T-helper 1 cell treated with Interleukin-12 subunit alpha and Interleukin-12 subunit beta and Interleukin-4 antibody, amounts not matched to agents 30 μg/mL and 1 μg/mL, for 36 hours (primary cell): ENCODE data around the gene PLPP6.
"Not testable (repeated sequence)": the region's sequence is repeated elsewhere in the genome, so short reads cannot be mapped to it uniquely, and the experiment has no call there.

Source experiments
- H3K27ac Mint-ChIP-seq: one replicate; pipeline ENCODE4 v1.8.0; 2021; ENCODE audit warnings: mild to moderate bottlenecking, mixed read lengths
- H3K27me3 Mint-ChIP-seq: one replicate; pipeline ENCODE4 v1.8.0; 2021; ENCODE audit warnings: low read depth, mixed read lengths
- H3K36me3 Mint-ChIP-seq: one replicate; pipeline ENCODE4 v1.8.0; 2021; ENCODE audit warnings: low read depth, mixed read lengths
- H3K4me1 Mint-ChIP-seq: one replicate; pipeline ENCODE4 v1.8.0; 2021; ENCODE audit warnings: low read depth, mixed read lengths
- H3K4me3 Mint-ChIP-seq: one replicate; pipeline ENCODE4 v1.8.0; 2021; ENCODE audit warnings: mild to moderate bottlenecking, moderate library complexity, mixed read lengths
- H3K9me3 Mint-ChIP-seq: one replicate; pipeline ENCODE4 v1.8.0; 2021; ENCODE audit warnings: mixed read lengths

The PLPP6 gene

DNA sequence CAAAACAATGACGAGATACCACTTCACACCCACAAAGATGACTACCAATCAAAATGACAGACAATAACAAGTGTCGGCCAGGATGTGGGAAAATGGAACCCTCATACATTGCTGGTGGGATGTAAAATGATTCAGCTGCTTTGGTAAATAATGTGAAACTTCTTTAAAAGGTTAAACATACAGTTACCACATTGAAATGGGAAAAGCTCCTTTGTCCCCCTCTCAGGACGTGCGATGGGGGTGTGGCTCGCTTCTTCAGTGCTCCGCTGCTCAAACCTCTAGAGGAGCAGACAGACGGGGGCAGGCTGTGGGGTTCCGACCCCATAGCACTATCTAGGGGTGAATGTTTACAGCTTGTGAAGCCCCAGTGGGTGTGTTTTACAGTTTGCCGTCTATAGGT, 8.0 kb upstream of the PLPP6 start:
- H3K27me3 Mint-ChIP-seq, result peaks cover 15% of the 10 kb centered on the region
- no peak overlapping the region for H3K27ac Mint-ChIP-seq
- H3K4me1 Mint-ChIP-seq, result peaks cover 5% of the 10 kb centered on the region
- H3K9me3 Mint-ChIP-seq, result no peaks in the 10 kb centered on the region
- H3K36me3 Mint-ChIP-seq, result no peaks in the 10 kb centered on the region
- H3K4me3 Mint-ChIP-seq, result no peak overlapping the region

DNA sequence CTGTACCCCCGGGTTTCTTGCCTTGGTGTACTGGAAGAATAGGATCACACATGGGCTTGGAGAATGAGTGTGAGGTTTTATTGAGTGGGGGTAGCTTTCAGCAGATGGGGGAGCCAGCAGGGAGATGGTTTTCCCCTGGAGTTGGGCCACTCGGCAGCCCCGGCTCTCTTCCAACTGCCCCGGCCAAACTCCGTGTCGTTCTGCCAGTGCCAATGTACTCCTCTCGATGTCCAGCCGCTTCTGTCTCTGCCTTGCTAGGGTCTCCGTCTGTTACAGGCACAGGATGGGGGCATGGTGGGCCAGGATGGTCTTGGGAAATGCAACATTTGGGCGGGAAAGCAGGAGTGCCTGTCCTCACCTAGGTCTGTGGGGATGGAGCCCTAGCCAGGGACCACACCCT, 7.6 kb upstream of the PLPP6 start:
- H3K27me3 Mint-ChIP-seq, result peaks cover 19% of the 10 kb centered on the region
- no peaks in the 10 kb centered on the region for H3K36me3 Mint-ChIP-seq
- H3K4me1 Mint-ChIP-seq, result peaks cover 5% of the 10 kb centered on the region

DNA sequence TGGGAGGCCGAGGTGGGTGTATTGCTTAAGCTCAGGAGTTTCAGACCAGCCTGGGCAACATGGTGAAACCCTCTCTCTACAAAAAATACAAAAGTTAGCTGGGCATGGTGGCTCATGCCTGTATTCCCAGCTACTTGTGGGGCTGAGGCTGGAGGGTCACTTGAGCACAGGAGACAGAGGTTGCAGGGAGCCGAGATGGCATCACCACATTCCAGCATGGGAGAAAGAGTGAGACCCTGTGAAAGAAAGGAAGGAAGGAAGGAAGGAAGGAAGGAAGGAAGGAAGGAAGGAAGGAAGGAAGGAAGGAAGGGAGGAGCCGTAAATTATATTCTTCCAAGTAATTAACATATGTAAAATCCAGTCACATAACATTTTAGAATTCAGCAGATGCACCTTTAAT, 5.9 kb upstream of the PLPP6 start:
- H3K36me3 Mint-ChIP-seq, H3K9me3 Mint-ChIP-seq, H3K27ac Mint-ChIP-seq, H3K4me3 Mint-ChIP-seq, H3K4me1 Mint-ChIP-seq: not testable (repeated sequence)
- peaks cover 11% of the 10 kb centered on the region for H3K27me3 Mint-ChIP-seq

More for the DNA sequence above, 7.6 kb upstream of the PLPP6 start:
- Mint-ChIP-seq H3K4me3 (no peak overlapping the region), H3K9me3 (no peaks in the 10 kb centered on the region), H3K27ac (no peak overlapping the region)

DNA sequence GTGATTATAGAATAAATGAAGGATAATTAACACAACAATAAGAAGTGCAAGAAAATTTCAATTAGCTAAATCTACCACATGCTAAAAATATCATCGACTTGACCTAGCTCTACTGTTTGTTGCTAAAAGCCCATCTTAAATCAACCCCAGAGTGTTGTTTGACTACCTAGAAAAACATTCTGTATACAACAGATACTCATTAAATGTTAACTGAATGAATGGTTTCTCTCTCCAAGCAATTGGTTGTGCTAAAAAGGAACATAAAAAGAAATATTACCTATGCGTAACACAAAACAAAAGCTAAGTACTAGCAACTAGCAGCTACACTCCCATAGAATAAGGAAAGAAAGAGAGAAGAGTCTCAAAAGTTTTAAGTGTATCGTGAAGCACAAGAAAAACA, 5.5 kb upstream of the PLPP6 start:
- no peaks in the 10 kb centered on the region for H3K9me3 Mint-ChIP-seq
- peaks cover 8% of the 10 kb centered on the region for H3K4me1 Mint-ChIP-seq
- no peaks in the 10 kb centered on the region for H3K36me3 Mint-ChIP-seq
- H3K27ac Mint-ChIP-seq, result no peak overlapping the region
- H3K27me3 Mint-ChIP-seq, result peaks cover 8% of the 10 kb centered on the region
- no peak overlapping the region for H3K4me3 Mint-ChIP-seq

DNA sequence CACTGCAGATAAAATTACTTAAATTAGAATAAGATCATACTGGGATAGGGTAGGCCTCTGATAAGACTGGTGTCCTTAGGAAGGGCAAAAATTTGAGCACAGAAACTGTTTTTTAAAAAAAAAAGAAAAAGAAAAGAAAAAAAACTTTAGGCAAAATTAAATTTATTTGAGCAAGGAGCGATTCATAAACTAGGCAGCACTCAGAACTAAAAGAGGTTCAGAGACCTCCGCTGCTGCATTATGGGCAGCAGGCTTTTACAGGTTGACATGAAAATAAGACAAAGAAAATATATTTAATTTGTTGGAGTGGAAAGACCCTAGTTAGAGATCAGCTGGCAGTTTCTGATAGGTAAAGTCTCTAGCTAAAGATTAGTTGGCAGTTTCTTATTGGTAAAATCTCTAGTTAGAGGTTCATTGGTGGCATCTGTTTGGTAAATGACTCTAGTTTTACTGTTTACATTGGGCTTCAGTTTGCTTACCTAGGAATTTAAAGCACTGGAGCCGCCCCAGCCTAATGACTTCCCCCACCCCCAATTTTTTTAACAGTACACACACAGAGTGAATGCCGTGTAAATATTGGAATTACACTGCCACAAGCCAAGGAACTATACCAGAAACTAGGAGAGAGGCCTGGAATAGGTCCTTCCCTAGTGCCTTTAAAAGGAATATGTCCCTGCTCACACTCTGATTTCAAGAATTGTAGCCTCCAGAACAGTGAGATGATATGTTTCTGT, 4.5 kb upstream of the PLPP6 start:
- no peak overlapping the region for H3K4me3 Mint-ChIP-seq
- H3K9me3 Mint-ChIP-seq, result no peaks in the 10 kb centered on the region
- no peaks in the 10 kb centered on the region for H3K36me3 Mint-ChIP-seq
- H3K27ac Mint-ChIP-seq, result no peak overlapping the region
- H3K27me3 Mint-ChIP-seq, result peaks cover 8% of the 10 kb centered on the region
- H3K4me1 Mint-ChIP-seq, result peaks cover 14% of the 10 kb centered on the region

DNA sequence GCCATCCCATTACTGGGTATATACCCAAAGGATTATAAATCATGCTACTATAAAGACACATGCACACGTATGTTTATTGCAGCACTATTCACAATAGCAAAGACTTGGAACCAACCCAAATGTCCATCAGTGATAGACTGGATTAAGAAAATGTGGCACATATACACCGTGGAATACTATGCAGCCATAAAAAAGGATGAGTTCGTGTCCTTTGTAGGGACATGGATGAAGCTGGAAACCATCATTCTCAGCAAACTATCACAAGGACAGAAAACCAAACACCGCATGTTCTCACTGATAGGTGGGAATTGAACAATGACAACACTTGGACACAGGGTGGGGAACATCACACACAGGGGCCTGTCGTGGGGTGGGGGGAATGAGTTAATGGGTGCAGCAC, 1.4 kb upstream of the PLPP6 start:
- not testable (repeated sequence) for H3K27me3 Mint-ChIP-seq, H3K36me3 Mint-ChIP-seq, H3K9me3 Mint-ChIP-seq, H3K4me3 Mint-ChIP-seq, H3K27ac Mint-ChIP-seq
- H3K4me1 Mint-ChIP-seq, result peaks cover 38% of the 10 kb centered on the region

DNA sequence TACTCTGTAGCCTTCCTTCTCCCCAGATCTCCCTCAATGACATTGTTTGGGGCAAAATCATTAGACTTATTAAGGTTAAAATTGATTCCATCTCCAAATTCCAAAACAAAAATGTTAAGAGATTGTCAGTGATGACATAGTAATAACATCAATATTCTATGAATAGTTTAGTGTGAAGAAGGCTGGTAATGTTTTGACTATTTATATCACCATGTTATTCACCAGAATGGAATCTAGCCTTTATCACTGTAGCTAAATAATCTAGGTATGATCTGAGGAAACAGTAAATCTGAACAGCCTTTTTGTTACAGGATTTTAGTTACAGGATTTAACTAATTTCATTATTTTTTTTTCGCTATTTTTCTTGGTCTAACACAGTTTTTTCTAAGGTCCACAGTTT, 929 bp upstream of the PLPP6 start:
- Mint-ChIP-seq H3K9me3 (no peaks in the 10 kb centered on the region), H3K4me3 (no peak overlapping the region), H3K27me3 (peaks cover 8% of the 10 kb centered on the region), H3K36me3 (peaks cover 4% of the 10 kb centered on the region), H3K4me1 (peaks cover 43% of the 10 kb centered on the region), H3K27ac (no peak overlapping the region)

DNA sequence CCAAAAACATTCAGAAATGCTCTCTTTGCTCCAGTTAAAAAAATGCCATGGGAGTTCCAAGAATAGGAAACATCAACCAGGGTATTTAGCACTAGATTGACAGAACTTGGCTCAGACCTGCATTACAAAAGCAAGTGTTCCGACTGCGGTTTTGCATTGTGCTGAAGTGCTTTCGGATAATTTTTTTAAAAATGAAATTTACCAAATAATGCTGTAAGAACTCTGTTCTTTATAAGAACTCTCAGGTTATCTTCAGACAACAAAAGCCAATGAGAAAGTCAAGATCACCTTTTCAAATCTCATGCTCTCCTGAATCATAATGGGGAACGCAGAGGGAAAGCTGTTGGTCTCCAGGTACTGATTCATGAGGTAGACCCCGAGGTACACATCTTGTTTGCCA, 483 bp upstream of the PLPP6 start:
- peaks cover 8% of the 10 kb centered on the region for H3K27me3 Mint-ChIP-seq
- H3K9me3 Mint-ChIP-seq, result no peaks in the 10 kb centered on the region
- peaks cover 48% of the 10 kb centered on the region for H3K4me1 Mint-ChIP-seq
- peak overlapping the region; percentile 79 for H3K27ac Mint-ChIP-seq
- peak overlapping the region; percentile 90 for H3K4me3 Mint-ChIP-seq
- peaks cover 4% of the 10 kb centered on the region for H3K36me3 Mint-ChIP-seq

DNA sequence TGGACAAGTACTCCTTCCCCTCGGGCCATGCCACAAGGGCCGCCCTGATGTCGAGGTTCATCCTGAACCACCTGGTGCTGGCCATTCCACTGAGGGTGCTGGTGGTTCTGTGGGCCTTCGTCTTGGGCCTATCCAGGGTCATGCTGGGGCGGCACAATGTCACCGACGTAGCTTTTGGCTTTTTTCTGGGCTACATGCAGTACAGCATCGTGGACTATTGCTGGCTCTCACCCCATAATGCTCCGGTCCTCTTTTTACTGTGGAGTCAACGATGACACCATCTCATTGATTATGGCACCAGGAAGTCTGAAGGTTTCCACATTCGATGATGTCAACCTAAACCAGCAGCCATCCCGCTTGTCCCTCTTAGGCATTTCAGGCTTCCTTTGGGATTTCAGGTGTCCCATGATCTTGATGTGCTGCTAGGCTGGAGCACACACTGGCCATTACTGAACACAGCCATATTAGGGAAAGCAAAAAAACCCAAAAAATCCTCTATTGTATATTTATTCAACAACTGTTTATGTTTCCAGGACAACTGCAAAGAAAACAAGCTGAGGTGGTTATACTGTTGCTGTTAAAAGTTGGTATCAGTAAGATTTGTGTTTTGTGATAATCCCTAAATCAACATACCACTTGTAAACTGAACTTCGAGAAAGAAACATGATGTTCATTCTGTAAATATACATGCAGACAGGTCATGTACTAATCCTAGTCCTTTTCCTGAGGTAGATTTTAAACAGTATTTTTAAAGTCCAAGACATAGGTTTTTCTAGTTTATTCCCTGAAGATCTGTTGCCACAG, 1.1 kb downstream of the PLPP6 start:
- peak overlapping the region; percentile 68 for H3K27ac Mint-ChIP-seq
- H3K4me1 Mint-ChIP-seq, result peaks cover 52% of the 10 kb centered on the region
- H3K9me3 Mint-ChIP-seq, result no peaks in the 10 kb centered on the region
- peak overlapping the region; percentile 83 for H3K4me3 Mint-ChIP-seq
- peaks cover 8% of the 10 kb centered on the region for H3K27me3 Mint-ChIP-seq
- peaks cover 4% of the 10 kb centered on the region for H3K36me3 Mint-ChIP-seq

DNA sequence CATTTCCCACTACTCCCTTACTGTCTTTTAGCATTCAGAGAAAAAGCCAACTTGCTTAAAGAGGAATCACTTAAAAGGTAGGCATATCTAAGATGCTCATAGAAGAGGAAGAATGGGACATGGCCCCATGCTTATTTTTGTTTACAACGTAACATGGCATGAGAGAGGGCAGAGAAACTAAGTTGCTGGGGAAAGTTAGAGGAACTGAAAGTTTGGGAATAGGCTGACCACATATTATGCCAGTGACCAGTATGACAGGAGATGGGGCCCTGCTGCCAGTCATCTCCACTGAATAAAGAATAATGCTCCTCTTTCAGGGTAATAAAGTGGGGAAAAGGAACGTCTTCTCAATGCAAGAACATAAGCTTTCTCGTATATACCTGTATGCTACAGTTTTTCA, 1.9 kb downstream of the PLPP6 start:
- Mint-ChIP-seq H3K9me3 (no peaks in the 10 kb centered on the region), H3K36me3 (peaks cover 4% of the 10 kb centered on the region), H3K4me3 (peak overlapping the region; percentile 45), H3K27me3 (peaks cover 8% of the 10 kb centered on the region), H3K4me1 (peaks cover 55% of the 10 kb centered on the region), H3K27ac (no peak overlapping the region)

DNA sequence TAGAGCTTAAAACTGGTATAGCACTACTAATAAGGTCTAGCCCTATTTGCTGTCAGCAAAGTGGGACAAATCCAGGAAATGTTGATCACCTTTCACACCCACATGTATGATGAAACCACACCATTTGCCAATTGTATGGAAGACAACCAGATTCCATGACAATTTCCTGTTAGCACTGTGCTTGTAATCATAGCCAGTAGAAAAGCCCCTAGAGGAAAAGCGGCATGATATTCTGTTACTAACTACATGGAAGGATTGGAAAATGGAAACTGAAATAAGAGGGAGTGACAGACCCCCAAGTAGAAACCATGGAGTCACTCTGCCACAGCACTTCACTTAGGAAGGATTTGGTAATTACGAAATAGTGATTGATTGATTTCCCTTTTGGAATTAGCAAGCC, 3.3 kb downstream of the PLPP6 start:
- no peaks in the 10 kb centered on the region for H3K9me3 Mint-ChIP-seq
- H3K27ac Mint-ChIP-seq, result no peak overlapping the region
- peaks cover 4% of the 10 kb centered on the region for H3K36me3 Mint-ChIP-seq
- H3K4me1 Mint-ChIP-seq, result peaks cover 61% of the 10 kb centered on the region
- H3K4me3 Mint-ChIP-seq, result peak overlapping the region; percentile 34
- no peaks in the 10 kb centered on the region for H3K27me3 Mint-ChIP-seq

DNA sequence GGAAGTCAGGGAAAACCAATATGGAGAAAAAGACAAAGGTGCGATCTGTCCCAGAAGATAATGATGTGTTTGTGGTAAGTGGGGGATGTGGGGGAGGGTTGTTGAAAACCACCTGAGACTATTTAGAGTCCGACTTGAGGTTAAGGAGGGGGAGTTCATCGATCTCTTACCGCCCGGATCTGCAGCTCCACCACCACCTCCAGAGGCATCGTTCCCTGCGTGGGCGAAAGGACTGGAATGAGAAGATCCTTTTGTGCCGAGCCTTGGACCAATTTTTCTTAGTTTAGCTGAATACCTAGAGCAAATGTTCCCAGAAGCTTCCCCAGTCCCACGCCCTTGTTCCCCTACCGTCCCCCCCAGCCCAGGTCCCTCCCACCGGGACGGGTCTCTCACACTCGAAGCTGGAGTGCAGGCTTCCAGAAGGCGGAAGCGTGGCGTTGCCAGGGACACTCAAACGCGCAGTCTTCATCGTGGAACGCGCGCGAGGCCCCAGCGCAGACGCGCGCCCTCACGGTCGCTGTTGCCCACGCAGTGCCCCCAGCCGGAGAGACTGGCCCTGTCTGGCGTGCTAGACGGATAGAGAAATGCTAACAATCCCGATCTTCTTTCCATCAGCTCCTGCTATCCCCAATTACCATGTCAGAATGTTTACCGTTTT, 4.1 kb downstream of the PLPP6 start, which contains the start of gene SPATA6L:
TSS of gene SPATA6L (minus strand) at position 439 of the 658 bp plus-strand sequence. CDS start at position 209, 230 bp downstream.
- H3K4me1 Mint-ChIP-seq, result peaks cover 69% of the 10 kb centered on the region
- H3K27ac Mint-ChIP-seq, result peak within 1 kb of the TSS; percentile 44
- no peaks in the 10 kb centered on the region for H3K27me3 Mint-ChIP-seq
- H3K36me3 Mint-ChIP-seq, result peaks cover 4% of the 10 kb centered on the region
- peak within 1 kb of the TSS; percentile 80 for H3K4me3 Mint-ChIP-seq
- H3K9me3 Mint-ChIP-seq, result no peaks in the 10 kb centered on the region

DNA sequence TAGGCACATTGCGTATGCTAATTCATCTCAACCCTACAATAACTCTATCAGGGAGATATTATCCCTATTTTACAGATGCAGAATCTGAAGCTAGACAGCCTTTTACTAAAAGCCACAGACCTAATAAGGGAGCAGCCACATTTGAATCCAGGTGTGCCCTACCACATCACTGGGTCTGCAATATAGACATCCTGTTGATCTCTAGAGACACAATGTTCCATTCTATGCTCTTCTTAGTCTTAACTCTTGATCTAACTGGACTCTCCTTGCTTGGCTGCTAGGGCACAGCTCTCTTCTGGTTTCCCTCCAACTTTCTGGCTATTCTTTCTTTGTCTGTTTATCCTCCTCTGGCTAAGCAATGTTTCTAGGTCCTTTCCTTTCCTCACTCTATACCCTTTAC, 5.6 kb downstream of the PLPP6 start:
- Mint-ChIP-seq H3K4me1 (peaks cover 61% of the 10 kb centered on the region), H3K9me3 (no peaks in the 10 kb centered on the region), H3K27me3 (no peaks in the 10 kb centered on the region), H3K4me3 (no peak overlapping the region), H3K36me3 (peaks cover 4% of the 10 kb centered on the region), H3K27ac (no peak overlapping the region)

DNA sequence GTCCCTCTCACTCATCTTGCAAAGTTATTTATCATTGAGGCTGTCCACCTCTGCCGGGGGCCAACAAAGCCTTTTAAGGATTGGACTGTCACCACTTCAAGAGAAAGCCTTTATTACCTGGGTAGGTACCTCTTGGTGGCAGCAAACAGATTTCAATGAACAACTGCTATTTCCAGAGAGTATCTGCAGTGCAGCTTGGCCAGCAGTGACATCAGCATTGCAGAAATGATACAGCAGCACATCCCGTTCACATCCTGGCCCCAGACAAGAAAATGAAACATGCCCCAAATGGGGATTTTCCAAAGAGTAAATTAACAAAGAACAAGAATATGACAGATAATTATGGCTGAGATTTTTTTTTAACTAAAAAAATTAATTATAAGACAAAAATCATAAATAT, 6.5 kb downstream of the PLPP6 start:
- H3K4me1 Mint-ChIP-seq, result peaks cover 52% of the 10 kb centered on the region
- no peaks in the 10 kb centered on the region for H3K27me3 Mint-ChIP-seq
- H3K36me3 Mint-ChIP-seq, result peaks cover 4% of the 10 kb centered on the region
- H3K27ac Mint-ChIP-seq, result no peak overlapping the region
- H3K4me3 Mint-ChIP-seq, result no peak overlapping the region
- H3K9me3 Mint-ChIP-seq, result no peaks in the 10 kb centered on the region

DNA sequence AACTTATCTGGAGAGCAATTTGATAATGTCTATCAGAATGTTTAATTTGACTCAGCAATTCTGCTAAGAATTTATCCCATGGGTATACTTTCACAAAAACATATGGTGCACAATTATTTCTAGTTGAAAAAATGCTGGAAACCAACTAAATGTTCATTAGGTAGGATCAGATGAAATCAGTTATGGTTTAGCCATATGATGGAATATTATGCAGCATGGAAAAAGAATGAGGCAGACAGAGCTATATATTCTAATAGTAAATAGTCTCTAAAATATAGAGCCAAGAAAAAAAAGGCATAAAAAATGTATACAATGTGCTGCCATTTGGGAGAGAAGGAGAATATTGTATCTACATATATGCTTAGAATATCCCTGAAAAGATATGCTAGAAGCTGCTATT, 7.8 kb downstream of the PLPP6 start:
- Mint-ChIP-seq H3K4me1 (peaks cover 42% of the 10 kb centered on the region), H3K4me3 (no peak overlapping the region), H3K27me3 (no peaks in the 10 kb centered on the region), H3K36me3 (peaks cover 2% of the 10 kb centered on the region), H3K9me3 (no peaks in the 10 kb centered on the region), H3K27ac (no peak overlapping the region)
